Peyer's patch (tissue), 4 donors: ENCODE measurements around the gene CHMP4B. TPM values are rescaled to one million over a fixed set of nuclear protein-coding genes. Genes with fewer than 3 reads are reported as not detected.

Source experiments
- DNase-seq, 3 donors: peaks; one replicate each; pipeline ENCODE4 v3.0.0-alpha.2; 2017 to 2019
- H3K27ac ChIP-seq, 4 donors: fragments of 200-600 bp; sonication (generic); one replicate each; pipeline ENCODE4 v1.5.1; 2016 to 2019
- H3K27me3 ChIP-seq, 2 donors: fragments of 200-600 bp; sonication (generic); one replicate each; pipeline ENCODE4 v1.5.1; 2019
- H3K36me3 ChIP-seq, 3 donors: fragments of 200-600 bp; sonication (generic); one replicate each; pipeline ENCODE4 v1.5.1; 2016 to 2019
- H3K4me1 ChIP-seq, 4 donors: fragments of 200-600 bp; sonication (generic); one replicate each; pipeline ENCODE4 v1.5.1; 2016 to 2019
- H3K4me3 ChIP-seq, 4 donors: fragments of 200-600 bp; sonication (generic); 1 replicate in 3 of 4; 2 replicates in 1 of 4; pipeline ENCODE4 v1.5.1; 2016 to 2019; ENCODE audit warnings: mild to moderate bottlenecking in 1 of 4
- H3K9me3 ChIP-seq, 4 donors: fragments of 200-600 bp; sonication (generic); one replicate each; pipeline ENCODE4 v1.5.1; 2016 to 2019; ENCODE audit warnings: mild to moderate bottlenecking in 1 of 4
- CTCF ChIP-seq, 6 experiments: fragments of 450-650 bp in 4 of 6; fragments of 200-600 bp in 2 of 6; sonication (generic) in 1 of 6; IDR thresholded peaks; one replicate each; pipeline ENCODE4 v1.5.1; 2017 to 2019; ENCODE audit warnings: antibody characterized with exemption in 6 of 6, mild to moderate bottlenecking in 3 of 6, moderate library complexity in 1 of 6
- POLR2A ChIP-seq, 2 donors: fragments of 450-650 bp; IDR thresholded peaks; one replicate each; pipeline ENCODE4 v1.5.1; 2017; ENCODE audit warnings: antibody characterized with exemption in 2 of 2, mild to moderate bottlenecking in 2 of 2, moderate library complexity in 2 of 2
- total RNA-seq, 4 donors: library from RNA; depleted of rRNA; stranded (reverse); fragments of >200 nt; gene quantifications; one replicate each; pipeline ENCODE4 v1.1.0, GENCODE V29; 2016

Gene CHMP4B
- total RNA-seq, 4 donors from 2014 or later = 80.0 to 137 (median 111) TPM

- Histone ChIP-seq H3K9me3 (no peaks in the 10 kb centered on the region), H3K4me1 (no peaks in the 10 kb centered on the region), H3K4me3 (no peak overlapping the region), H3K27me3 (no peaks in the 10 kb centered on the region), H3K36me3 (peaks cover 0 to 1% (median 0%) of the 10 kb centered on the region in 3 donors), H3K27ac (no peak overlapping the region)
- DNase-seq = no peak
- no peak for TF ChIP-seq CTCF (IDR thresholded peaks at IDR 0.05)
These were observed 37.6 kb upstream of the CHMP4B start for GRCh38 chr20:33773412-33774089.

GRCh38 chr20:33777816-33778215, 33.3 kb upstream of the CHMP4B start:
- Histone ChIP-seq H3K4me1 (peaks cover 0 to 4% (median 2%) of the 10 kb centered on the region in 4 donors), H3K9me3 (no peaks in the 10 kb centered on the region), H3K27ac (peak overlapping the region in 1 of 4 donors; percentile 75), H3K27me3 (no peaks in the 10 kb centered on the region), H3K4me3 (no peak overlapping the region), H3K36me3 (no peaks in the 10 kb centered on the region)
- no peak for TF ChIP-seq CTCF (IDR thresholded peaks at IDR 0.05)
- no peak for DNase-seq

- no peaks in the 10 kb centered on the region for H3K9me3 ChIP-seq
- H3K27ac ChIP-seq = no peak overlapping the region
- H3K4me1 ChIP-seq = peaks cover 0 to 4% (median 2%) of the 10 kb centered on the region in 4 donors
- TF ChIP-seq POLR2A (IDR thresholded peaks at IDR 0.05) (no peak), CTCF (IDR thresholded peaks at IDR 0.05) (peak in 1 of 6 experiments; percentile 9)
- no peak for DNase-seq
- H3K36me3 ChIP-seq = no peaks in the 10 kb centered on the region
- H3K4me3 ChIP-seq = no peak overlapping the region
- H3K27me3 ChIP-seq = no peaks in the 10 kb centered on the region
These were observed 30.0 kb upstream of the CHMP4B start for GRCh38 chr20:33781133-33781532.

- Histone ChIP-seq H3K4me1 (peaks cover 0 to 4% (median 2%) of the 10 kb centered on the region in 4 donors), H3K9me3 (no peaks in the 10 kb centered on the region), H3K36me3 (no peaks in the 10 kb centered on the region), H3K27me3 (no peaks in the 10 kb centered on the region), H3K27ac (no peak overlapping the region), H3K4me3 (no peak overlapping the region)
- DNase-seq = no peak
- TF ChIP-seq CTCF (IDR thresholded peaks at IDR 0.05) = no peak
- TF ChIP-seq POLR2A (IDR thresholded peaks at IDR 0.05) = no peak
These were observed 29.2 kb upstream of the CHMP4B start for GRCh38 chr20:33781945-33782344.

- H3K9me3 ChIP-seq = no peaks in the 10 kb centered on the region
- H3K4me3 ChIP-seq = no peak overlapping the region
- no peaks in the 10 kb centered on the region for H3K27me3 ChIP-seq
- H3K4me1 ChIP-seq = peaks cover under 1 to 4% (median 3%) of the 10 kb centered on the region in 4 donors
- H3K27ac ChIP-seq = no peak overlapping the region
- TF ChIP-seq CTCF (IDR thresholded peaks at IDR 0.05) (no peak), POLR2A (IDR thresholded peaks at IDR 0.05) (no peak)
- H3K36me3 ChIP-seq = no peaks in the 10 kb centered on the region
- no peak for DNase-seq
These were observed 27.9 kb upstream of the CHMP4B start for GRCh38 chr20:33783256-33783655.
